ENCODE measurements around the gene ARAP3.

The ARAP3 gene

DNA sequence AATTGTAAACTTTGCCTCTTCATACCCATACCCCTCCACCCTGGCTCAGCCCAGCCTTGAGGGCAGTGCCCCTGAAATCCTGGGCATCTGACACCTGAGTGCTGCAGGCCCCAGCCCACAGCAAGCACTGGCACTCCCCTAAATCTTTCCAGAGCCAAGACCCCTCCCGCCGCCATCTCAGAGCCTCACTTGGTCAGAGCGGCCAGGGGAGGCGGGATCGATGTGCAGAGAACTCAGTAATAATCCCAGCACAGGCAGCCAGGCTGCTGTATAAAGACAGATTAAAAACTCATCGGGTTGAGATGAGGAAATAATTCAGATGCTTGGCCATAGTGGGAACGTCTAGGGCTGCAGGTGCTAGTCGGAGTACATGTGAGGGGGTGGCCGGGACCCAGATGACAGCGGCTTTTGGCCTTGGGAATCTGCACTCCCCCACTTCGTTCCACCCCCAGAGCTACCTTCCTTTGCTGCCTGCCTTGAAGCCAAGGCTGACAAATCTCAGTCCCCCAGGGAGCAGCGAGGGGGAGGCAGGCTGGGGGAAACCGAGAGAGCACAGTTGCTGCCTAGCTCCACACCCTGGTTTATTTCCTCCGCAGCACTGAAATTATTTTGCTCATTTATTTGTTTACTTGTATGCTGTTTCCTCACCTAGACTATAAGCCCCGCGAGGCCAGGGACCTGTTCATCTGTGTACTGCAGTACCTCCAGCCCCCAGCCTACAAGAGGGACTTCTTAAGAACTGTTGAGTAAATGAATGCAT lies 19.5 kb upstream of the ARAP3 start:
- DNase-seq: no peak

DNA sequence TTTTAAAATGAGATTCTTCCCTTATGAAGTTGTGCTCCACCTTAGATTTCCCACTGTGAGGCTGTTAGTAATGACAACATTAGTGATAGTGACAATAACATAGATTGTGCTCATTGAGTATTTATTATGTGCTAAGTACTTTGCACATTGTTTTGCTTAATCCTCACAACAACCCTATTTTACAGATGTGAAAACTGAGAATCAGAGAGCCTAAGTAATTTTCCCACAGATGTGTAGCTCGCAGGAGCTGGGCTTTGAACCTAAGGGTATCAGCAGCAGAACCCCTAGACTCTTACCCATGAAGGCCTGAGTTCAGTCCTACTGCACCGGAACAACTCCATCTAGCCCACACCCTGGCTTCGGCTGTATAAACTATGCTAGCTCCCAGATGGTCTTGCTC lies 15.6 kb upstream of the ARAP3 start:
- no peak for DNase-seq

GRCh38 chr5:141696431-141696830 lies 14.4 kb upstream of the ARAP3 start:
- DNase-seq: no peak

DNA sequence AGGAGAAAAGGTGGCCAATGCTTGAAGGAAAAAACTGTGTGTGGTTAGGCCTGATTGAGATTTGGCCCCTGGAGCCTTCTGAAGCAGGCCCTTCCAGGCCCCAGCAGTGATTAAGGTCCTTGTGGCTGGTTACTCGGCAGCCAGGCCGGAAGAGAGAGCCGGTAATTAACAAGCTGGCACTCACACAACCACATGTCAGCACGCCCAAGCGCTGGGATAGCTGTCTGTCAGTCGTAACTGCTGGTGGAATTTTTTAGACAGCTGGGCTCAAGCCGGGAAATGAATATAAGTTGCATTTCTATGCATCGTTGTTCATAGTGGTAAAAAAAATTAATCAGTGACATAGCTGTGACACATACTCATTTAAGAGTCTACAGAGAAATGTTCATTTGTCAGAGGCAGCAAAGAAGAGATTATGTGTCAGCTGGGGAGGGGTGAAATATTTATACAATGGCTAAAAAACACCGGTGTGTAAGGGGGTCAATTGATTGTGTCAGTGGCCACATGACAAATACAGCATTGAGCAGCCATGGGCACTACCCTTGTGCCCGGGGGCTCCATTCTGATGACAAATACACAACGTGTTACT lies 13.7 kb upstream of the ARAP3 start:
- no peak for DNase-seq

- no peak for DNase-seq
These were observed 12.4 kb upstream of the ARAP3 start for GRCh38 chr5:141694479-141694878.

DNA sequence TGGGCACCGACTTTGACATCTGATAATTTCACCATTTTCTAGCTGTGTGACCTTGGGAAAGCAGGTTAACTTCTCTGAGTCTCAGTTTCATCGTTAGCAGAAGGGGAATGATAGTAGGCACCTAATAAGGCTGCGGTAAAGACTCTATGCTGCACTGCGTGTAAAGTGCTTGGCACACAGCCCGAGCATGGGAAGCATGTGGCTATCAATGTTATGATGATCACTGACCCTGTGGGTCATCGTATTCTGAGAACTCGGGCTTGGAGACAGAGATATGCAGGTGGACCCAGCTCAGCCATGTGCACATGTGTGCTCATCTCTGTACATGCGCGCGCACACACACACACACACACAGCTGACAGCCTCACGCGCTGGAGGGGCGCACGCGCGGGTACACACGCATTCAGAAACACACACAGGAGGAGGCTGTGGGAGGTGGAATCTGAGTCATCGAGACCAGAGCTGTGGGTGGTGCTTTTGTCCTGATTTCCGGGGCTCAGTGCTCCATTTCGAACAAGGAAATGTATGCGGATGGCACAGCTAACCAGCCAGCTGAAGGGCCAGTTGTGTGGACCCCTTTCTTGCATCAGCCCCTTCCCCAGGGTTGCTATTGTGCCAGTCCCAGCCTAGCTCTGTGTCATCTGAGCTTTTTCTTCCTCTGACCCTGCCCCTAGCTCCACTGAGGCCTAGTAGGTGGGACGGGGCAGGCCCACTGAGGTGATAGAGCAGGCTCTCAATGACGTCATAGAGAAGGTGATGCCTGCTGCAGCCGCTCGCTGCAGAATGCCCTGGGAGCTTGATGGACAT lies 11.1 kb upstream of the ARAP3 start:
- DNase-seq: peak; percentile 93

DNA sequence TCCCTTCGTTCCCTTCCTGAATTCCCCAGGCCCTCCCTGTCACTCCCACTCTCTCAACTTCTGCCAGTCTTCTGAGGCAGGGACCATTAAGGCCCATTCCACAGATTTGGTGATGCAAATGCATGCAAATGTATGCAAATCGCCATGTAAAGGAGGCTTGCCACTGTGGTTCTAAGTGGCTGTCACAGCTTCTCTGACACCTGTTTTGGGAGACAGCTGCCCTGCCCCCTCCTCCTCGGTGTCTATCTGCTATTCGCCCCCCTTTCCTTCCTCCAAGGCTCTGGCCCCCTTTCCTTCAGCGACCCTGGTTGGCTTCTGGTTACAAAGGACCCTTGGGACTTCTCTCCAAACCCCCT lies 10.5 kb upstream of the ARAP3 start:
- no peak for DNase-seq

DNA sequence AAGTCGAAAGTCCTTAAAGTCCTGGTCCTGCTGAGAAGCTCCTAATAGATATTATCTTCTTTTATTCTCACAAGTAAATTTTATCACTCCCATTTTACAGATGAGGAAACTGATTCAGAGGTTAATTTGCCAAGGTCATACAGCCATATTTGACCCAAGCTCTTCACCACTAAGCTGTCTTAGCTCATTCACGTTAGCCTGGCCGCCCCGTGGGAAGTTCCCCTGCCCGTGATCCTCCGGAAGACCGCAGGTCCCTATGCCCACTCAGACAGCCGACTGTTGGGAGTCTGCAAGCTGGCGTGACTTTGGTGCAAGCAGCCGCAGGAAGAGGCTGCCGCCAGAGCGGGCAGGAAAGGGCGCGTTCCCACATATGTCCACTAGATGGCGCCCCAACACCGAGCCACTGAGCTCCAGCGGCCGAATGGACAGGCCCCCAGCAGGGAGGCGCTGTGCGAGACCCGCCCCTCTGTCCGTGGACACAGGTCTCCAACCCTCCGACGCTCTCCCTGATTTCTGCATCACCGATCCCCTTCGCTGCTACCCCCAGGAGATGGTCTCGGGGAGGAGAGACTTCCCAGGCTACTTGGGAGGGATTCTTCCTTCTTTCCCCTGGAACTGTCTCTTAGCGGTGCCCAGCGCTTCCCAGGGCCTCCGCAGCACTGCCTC lies 10.0 kb upstream of the ARAP3 start:
- DNase-seq: peak; percentile 95

DNA sequence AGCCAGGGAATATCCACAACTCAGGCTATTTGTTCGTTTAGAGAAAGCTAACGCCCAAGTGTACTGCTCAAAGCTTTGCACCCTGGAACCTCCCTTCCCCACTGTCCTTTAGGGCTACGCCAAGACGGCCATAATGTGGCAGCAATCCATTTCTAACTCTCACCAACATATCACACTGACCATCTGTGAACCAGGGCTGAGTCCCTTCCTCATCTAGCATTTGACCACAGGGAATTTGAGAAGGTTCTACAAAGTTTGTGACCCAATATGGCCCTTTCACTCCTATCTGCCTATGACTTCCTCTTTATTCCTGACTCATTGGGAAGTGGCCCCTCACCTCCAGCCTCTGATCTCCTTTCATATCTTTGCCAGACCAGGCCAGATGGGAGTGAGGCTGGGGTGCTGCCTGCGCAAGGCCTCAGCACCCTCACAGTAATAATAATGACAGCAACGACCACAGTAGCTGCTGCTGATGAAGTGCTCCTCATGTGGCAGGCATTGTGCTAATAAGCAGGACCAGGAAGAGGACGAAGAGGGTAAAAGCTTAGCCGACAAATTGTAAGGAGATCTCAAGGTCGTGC lies 9.3 kb upstream of the ARAP3 start:
- no peak for DNase-seq

GRCh38 chr5:141686648-141687416 lies 4.8 kb upstream of the ARAP3 start:
- no peak for DNase-seq

DNA sequence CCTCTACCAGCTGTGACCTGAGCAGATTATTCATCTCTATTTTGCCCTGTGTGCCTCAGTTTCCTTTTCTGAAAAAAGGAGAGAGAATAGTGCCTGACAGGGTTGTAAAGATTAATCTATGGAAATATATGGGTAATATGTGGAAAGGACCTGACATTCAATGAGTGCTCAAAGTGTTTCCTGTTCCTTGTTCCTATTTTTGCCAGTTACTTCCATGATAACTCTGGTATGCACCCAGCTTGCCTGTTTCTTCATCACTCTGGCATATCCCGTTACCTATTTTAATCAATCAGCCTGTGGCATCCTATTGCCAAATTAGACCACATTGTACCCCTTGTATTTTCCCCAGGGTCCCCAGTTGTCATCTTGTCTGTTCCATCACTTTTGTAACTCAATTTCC lies 3.6 kb upstream of the ARAP3 start:
- DNase-seq: no peak

GRCh38 chr5:141683596-141684141 lies 1.6 kb upstream of the ARAP3 start:
- DNase-seq: no peak

DNA sequence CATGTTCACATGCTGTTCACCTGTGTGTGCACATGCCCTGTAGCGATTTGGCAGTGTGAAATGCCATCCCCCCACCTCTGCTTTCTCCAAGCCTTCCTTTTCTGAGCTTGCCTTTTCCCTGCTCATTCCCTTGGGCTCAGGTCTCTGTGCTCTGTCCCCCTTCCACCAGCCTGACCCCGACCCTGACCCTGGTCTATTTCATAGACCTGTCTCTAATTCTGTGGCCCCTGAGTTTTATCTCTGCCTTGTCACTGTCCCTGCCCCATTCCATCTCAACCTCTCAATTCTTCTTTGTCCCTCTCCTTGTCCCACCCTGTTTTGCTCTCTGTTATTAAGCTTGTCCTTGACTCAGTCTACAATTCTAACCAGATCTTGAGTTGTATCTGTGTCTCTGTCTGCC lies 735 bp downstream of the ARAP3 start:
- no peak for DNase-seq

- DNase-seq: no peak
These were observed 1.3 kb downstream of the ARAP3 start for GRCh38 chr5:141680751-141681201.

DNA sequence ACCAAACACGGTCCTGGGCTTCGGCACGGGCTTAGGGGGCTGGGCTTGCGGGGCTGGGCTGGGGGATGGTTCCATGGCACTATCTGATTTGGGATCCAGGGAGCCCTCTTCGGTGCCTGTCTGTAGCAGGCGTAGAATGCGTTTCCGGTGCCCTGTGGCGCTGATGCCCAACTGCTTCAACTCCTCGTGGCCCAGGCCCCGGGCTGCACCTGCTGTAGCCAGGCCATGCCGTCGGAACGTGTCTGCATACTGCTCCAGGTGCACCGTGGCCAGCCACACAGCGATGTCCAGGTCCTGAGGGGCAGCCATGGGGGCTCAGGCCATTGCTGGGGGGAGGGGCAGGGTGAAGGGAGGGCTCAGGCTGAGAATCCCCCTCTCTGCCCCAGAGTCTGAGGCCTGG lies 1.9 kb downstream of the ARAP3 start:
- DNase-seq: no peak

GRCh38 chr5:141677415-141677814 lies 4.6 kb downstream of the ARAP3 start:
- no peak for DNase-seq

GRCh38 chr5:141675672-141676071 lies 6.4 kb downstream of the ARAP3 start:
- no peak for DNase-seq

DNA sequence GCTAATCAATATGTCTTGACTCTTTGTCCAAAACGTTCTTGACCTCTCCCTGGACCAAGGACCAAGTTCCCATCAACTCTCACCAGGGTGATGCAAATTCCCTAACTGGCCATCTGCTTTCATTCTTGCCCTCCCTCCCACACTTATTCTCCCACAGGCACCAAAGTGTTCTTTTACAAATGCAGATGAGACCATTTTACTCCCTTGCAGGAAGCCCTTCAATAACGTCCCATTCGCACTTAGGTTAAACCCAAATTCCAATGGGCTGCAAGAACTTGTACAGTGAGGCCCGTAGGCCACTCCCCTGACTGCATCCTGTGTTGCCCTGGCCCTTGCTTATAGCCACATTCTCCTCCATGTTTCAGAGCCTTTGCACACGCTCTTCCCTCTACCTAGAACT lies 7.3 kb downstream of the ARAP3 start:
- no peak for DNase-seq

DNA sequence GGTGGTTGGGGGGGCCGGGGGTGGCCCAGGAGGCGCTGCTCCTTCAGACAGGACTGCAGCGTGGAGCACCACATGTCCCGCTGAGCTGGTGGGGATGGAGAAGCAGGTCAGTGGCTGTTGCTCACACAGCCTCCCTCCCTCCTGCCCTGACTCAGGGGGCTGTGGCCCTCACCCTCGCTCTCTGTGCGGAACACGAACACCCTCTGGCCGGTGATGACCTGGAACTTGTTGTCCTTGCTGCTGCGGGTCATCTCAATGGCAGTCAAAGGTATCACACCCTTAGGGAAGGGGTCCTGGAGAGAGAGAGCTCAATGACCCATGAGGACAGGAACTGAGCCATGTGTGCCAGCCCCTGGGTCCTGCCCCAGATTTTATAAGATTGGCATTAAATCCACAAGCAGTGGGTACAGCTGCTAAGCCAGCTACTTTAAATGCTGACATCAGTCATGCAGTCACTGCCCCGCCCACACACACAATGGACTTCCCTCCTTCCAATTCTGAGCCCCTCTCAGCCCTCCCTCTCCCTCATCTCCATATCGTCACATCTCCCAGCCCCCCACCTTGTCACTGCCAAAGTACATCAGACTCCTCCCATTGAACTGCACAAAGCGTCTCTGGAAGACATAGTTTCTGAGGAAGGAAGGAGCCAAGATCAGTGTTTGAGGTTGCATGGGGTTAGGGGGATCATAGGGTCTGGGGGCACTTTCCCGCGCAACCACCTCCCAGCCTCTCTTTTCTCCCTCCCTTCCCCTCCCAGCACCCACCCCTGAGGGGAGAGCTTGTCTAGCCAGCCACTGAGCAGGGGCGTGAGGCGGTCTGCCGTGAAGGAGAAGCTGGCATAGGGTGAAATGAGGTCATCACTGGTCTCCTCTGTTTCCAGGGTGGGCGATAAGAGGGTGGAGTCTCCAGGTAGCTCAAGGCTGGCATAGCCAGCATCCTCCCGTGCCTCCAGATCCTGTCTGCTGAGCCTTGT lies 8.9 kb downstream of the ARAP3 start:
- no peak for DNase-seq

- no peak for DNase-seq
These were observed 9.8 kb downstream of the ARAP3 start for GRCh38 chr5:141672071-141672840.

Measured in activated effector memory CD4-positive, alpha-beta T cell treated with anti-CD3 and anti-CD28 coated beads, Interleukin-2, amount 50 U/mL, for 16 hours (primary cell).